A549 (cell line): ENCODE measurements around the gene MEGF9.

Experiments used
- CHD4 ChIP-seq: fragments of 200-600 bp; sonication (generic); IDR thresholded peaks from 2 replicates; pipeline ENCODE4 v1.6.1; 2016; ENCODE audit warnings: antibody characterized with exemption, mild to moderate bottlenecking, borderline replicate concordance
- CTCF ChIP-seq: fragments of >200 bp; sonication (Bioruptor Twin); formaldehyde crosslinking; IDR thresholded peaks from 3 replicates; pipeline ENCODE4 v1.5.1; 2016
- ESRRA ChIP-seq: fragments of 150-350 bp; IDR thresholded peaks from 2 replicates; pipeline ENCODE4 v1.6.1; 2014; ENCODE audit warnings: mild to moderate bottlenecking, low read length, borderline replicate concordance
- FOSL2 ChIP-seq, 2 experiments: fragments of 450-650 bp in 1 of 2; fragments of >200 bp in 1 of 2; sonication (Bioruptor Twin) in 1 of 2; formaldehyde crosslinking; IDR thresholded peaks; 2 replicates each; pipeline versions ENCODE4 v1.5.0 to v1.6.1; 2016 to 2020; ENCODE audit warnings: mild to moderate bottlenecking in 1 of 2, moderate library complexity in 1 of 2
- MAX ChIP-seq: IDR thresholded peaks from 2 replicates; pipeline ENCODE4 v1.6.1; 2012
- POLR2A ChIP-seq: IDR thresholded peaks from 2 replicates; pipeline ENCODE4 v1.6.1; 2012; ENCODE audit warnings: mild to moderate bottlenecking, low read length
- USF2 ChIP-seq: fragments of 450-650 bp; IDR thresholded peaks from 2 replicates; pipeline ENCODE4 v1.6.1; 2014; ENCODE audit warnings: antibody characterized with exemption

GRCh38 chr9:120646948-120647347 is 67.3 kb downstream of the MEGF9 start:
- TF ChIP-seq CTCF (no peak), POLR2A (no peak), FOSL2 (IDR thresholded peaks at IDR 0.05) (no peak), FOSL2 (CRISPR knock-in tag; IDR thresholded peaks at IDR 0.05) (no peak), MAX (no peak), CHD4 (no peak), ESRRA (no peak), USF2 (no peak)
